Measurements from ENCODE around the gene GPR21.
A peak's percentile ranks its signal among the peaks of the same experiment; 100 is the strongest.

The GPR21 gene

DNA sequence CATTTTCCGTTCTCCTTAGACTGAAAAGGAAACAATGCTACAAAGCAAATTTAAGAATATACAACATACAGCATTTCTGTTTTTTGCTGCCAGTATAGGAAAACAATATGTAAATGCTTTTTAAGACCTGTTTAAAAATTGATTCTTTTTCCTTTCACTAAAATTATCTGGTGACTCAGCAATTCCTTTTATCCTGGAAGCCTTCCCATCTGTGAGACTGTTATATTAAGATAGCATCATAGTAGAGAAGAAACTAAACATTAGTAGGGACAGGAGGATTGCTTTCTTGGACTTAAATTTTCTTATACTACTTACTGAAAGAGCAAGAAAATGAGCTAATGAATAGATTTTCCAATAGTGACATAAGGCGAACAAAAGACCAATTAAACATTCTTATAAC, 30.0 kb upstream of the GPR21 start:
- Histone ChIP-seq H3K27me3 (ENCODE audit: insufficient read depth, poor library complexity, severe bottlenecking) (no peaks in the 10 kb centered on the region), H3K27ac (replicated peaks) (0 out of 2 replicates have a peak overlapping the region, but pooled peaks have one; percentile 17), H3K4me3 (replicated peaks; ENCODE audit: insufficient read depth, low read length) (no peak overlapping the region)
- TF ChIP-seq, protein P1, sequence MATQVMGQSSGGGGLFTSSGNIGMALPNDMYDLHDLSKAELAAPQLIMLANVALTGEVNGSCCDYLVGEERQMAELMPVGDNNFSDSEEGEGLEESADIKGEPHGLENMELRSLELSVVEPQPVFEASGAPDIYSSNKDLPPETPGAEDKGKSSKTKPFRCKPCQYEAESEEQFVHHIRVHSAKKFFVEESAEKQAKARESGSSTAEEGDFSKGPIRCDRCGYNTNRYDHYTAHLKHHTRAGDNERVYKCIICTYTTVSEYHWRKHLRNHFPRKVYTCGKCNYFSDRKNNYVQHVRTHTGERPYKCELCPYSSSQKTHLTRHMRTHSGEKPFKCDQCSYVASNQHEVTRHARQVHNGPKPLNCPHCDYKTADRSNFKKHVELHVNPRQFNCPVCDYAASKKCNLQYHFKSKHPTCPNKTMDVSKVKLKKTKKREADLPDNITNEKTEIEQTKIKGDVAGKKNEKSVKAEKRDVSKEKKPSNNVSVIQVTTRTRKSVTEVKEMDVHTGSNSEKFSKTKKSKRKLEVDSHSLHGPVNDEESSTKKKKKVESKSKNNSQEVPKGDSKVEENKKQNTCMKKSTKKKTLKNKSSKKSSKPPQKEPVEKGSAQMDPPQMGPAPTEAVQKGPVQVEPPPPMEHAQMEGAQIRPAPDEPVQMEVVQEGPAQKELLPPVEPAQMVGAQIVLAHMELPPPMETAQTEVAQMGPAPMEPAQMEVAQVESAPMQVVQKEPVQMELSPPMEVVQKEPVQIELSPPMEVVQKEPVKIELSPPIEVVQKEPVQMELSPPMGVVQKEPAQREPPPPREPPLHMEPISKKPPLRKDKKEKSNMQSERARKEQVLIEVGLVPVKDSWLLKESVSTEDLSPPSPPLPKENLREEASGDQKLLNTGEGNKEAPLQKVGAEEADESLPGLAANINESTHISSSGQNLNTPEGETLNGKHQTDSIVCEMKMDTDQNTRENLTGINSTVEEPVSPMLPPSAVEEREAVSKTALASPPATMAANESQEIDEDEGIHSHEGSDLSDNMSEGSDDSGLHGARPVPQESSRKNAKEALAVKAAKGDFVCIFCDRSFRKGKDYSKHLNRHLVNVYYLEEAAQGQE (IDR thresholded peaks at IDR 0.05; ENCODE audit: insufficient replicate concordance, low read depth): no peak
- no peak for TF ChIP-seq SPI1 (IDR thresholded peaks at IDR 0.05; ENCODE audit: borderline replicate concordance, low read depth)
- TF ChIP-seq POLR2AphosphoS5 (IDR thresholded peaks at IDR 0.05; ENCODE audit: low read depth): no peak
- TF ChIP-seq, protein P2, sequence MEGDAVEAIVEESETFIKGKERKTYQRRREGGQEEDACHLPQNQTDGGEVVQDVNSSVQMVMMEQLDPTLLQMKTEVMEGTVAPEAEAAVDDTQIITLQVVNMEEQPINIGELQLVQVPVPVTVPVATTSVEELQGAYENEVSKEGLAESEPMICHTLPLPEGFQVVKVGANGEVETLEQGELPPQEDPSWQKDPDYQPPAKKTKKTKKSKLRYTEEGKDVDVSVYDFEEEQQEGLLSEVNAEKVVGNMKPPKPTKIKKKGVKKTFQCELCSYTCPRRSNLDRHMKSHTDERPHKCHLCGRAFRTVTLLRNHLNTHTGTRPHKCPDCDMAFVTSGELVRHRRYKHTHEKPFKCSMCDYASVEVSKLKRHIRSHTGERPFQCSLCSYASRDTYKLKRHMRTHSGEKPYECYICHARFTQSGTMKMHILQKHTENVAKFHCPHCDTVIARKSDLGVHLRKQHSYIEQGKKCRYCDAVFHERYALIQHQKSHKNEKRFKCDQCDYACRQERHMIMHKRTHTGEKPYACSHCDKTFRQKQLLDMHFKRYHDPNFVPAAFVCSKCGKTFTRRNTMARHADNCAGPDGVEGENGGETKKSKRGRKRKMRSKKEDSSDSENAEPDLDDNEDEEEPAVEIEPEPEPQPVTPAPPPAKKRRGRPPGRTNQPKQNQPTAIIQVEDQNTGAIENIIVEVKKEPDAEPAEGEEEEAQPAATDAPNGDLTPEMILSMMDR (IDR thresholded peaks at IDR 0.05; ENCODE audit: insufficient read depth, low read length): no peak
- TF ChIP-seq GABPA (IDR thresholded peaks at IDR 0.05; ENCODE audit: low read depth): no peak
- no peak for DNase-seq (ENCODE audit: low read depth in 1 of 2, low spot score in 1 of 2)

DNA sequence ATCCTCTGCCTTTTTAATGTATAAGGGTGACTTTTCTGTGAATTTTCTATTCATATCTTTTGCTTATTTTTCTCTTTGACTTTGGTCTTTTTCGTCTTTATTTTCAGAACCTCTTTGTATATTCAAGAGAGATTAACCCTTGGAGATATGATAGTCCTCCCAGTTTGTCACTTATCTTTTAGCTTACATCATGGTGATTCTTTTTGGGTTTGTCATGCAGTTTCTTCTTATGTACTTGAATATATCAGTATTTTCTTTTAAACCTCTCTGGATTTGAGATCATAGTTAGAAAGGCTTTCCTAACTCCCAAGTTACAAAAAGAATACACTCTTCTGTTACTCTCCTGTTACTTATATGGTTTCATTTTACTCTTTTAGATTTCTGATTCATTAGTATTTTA, 27.5 kb upstream of the GPR21 start:
- no peak for DNase-seq (ENCODE audit: low read depth in 1 of 2, low spot score in 1 of 2)

DNA sequence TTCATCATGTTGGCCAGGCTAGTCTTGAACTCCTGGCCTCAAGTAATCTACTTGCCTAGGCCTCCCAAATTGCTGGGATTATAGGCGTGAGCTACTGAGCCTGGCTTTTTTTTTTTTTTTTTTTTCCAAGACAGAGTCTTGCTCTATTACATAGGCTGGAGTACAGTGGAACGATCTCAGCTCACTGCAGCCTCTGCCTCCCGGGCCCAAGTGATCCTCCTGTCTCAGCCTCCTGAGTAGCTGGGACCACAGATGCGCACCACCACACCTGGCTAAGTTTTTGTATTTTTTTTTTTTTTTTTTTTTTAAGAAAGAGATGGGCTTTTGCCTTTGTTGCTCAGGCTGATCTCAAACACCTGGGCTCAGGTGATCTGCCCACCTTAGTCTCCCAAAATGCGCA, 26.2 kb upstream of the GPR21 start:
- Histone ChIP-seq H3K27me3 (ENCODE audit: insufficient read depth, poor library complexity, severe bottlenecking) (no peaks in the 10 kb centered on the region), H3K27ac (replicated peaks) (no peak overlapping the region), H3K4me3 (replicated peaks; ENCODE audit: insufficient read depth, low read length) (no peak overlapping the region)
- TF ChIP-seq, protein P1 (IDR thresholded peaks at IDR 0.05; ENCODE audit: insufficient replicate concordance, low read depth): no peak
- TF ChIP-seq SPI1 (IDR thresholded peaks at IDR 0.05; ENCODE audit: borderline replicate concordance, low read depth): no peak
- TF ChIP-seq, protein P2 (IDR thresholded peaks at IDR 0.05; ENCODE audit: insufficient read depth, low read length): no peak
- TF ChIP-seq POLR2AphosphoS5 (IDR thresholded peaks at IDR 0.05; ENCODE audit: low read depth): no peak
- TF ChIP-seq GABPA (IDR thresholded peaks at IDR 0.05; ENCODE audit: low read depth): no peak
- no peak for DNase-seq (ENCODE audit: low read depth in 1 of 2, low spot score in 1 of 2)

More for the DNA sequence above, 27.5 kb upstream of the GPR21 start:
- no peak overlapping the region for H3K4me3 ChIP-seq (replicated peaks; ENCODE audit: insufficient read depth, low read length)
- no peak overlapping the region for H3K27ac ChIP-seq (replicated peaks)
- no peaks in the 10 kb centered on the region for H3K27me3 ChIP-seq (ENCODE audit: insufficient read depth, poor library complexity, severe bottlenecking)
- TF ChIP-seq, protein P2 (IDR thresholded peaks at IDR 0.05; ENCODE audit: insufficient read depth, low read length): no peak
- TF ChIP-seq, protein P1 (IDR thresholded peaks at IDR 0.05; ENCODE audit: insufficient replicate concordance, low read depth): no peak
- TF ChIP-seq GABPA (IDR thresholded peaks at IDR 0.05; ENCODE audit: low read depth) (no peak), SPI1 (IDR thresholded peaks at IDR 0.05; ENCODE audit: borderline replicate concordance, low read depth) (no peak), POLR2AphosphoS5 (IDR thresholded peaks at IDR 0.05; ENCODE audit: low read depth) (no peak)
